ENCODE results near the gene SIK3. TPM values are rescaled to one million over a fixed set of nuclear protein-coding genes. Genes with fewer than 3 reads are reported as not detected.

Gene SIK3
- total and polyA plus RNA-seq, 2 donors (not counting 3 experiments of a cell fraction or from before 2014, with no cell fraction given), result 10.3 to 21.3 TPM

- H3K79me2 ChIP-seq (ENCODE audit: control insufficient read depth, insufficient read depth, low read length), result peaks cover 7% of the 10 kb centered on the region
- intact Hi-C loops (cut with micrococcal nuclease) (no loop called here), dilution Hi-C loops (cut with MboI; ENCODE audit: extremely low pct_ligation_motif_present, low sequenced_read_pairs) (no loop called here)
- no peak for FAIRE-seq
- ChIA-PET POLR2A (no interaction called here), CTCF (interaction anchor here (1.2 kb wide), 1 partner anchor 8 kb away, joined by 3 read pairs; no protein-coding TSS in a partner anchor)
- no peak overlapping the region for H3K27ac ChIP-seq (ENCODE audit: insufficient read depth, low read depth, low read length)
- no peak for DNase-seq (ENCODE audit: low read depth, low spot score)
- no peak overlapping the region for H3K4me3 ChIP-seq (replicated peaks in 1 of 3; ENCODE audit: insufficient read depth in 1 of 3, low read depth in 1 of 3, low read length in 3 of 3)
- H3K9me1 ChIP-seq (replicated peaks; ENCODE audit: control insufficient read depth, extremely low read depth, insufficient read depth, low read length), result no peaks in the 10 kb centered on the region
- H3K27me3 ChIP-seq (ENCODE audit: control insufficient read depth in 2 of 2, insufficient read depth in 2 of 2, low read length in 2 of 2), result no peaks in the 10 kb centered on the region
- H4K20me1 ChIP-seq (replicated peaks; ENCODE audit: control insufficient read depth, extremely low read depth, insufficient read depth, low read length), result peaks cover 15% of the 10 kb centered on the region
- no peak overlapping the region for H3K4me2 ChIP-seq (ENCODE audit: insufficient read depth, low read length)
- H3K9ac ChIP-seq (replicated peaks; ENCODE audit: extremely low read depth, insufficient read depth, low read length), result no peak overlapping the region
- BruUV-seq (replicated peaks), result no TSS peak
- H3K9me3 ChIP-seq (replicated peaks; ENCODE audit: control insufficient read depth, insufficient read depth, low read length), result no peaks in the 10 kb centered on the region
- no peak overlapping the region for H2AFZ ChIP-seq (ENCODE audit: low read depth, low read length)
- H3K4me1 ChIP-seq (ENCODE audit: control insufficient read depth, extremely low read depth, insufficient read depth, low read length), result no peaks in the 10 kb centered on the region
- no peaks in the 10 kb centered on the region for H3K36me3 ChIP-seq (ENCODE audit: control insufficient read depth in 2 of 2, extremely low read depth in 1 of 2, insufficient read depth in 2 of 2, low read length in 2 of 2)
- TF ChIP-seq POLR2AphosphoS5 (IDR thresholded peaks at IDR 0.05; ENCODE audit: insufficient read depth, low read depth, low read length), result no peak
- no peak for TF ChIP-seq FOS (IDR thresholded peaks at IDR 0.05; ENCODE audit: borderline replicate concordance, insufficient read depth, low read length)
- TF ChIP-seq EZH2 (IDR thresholded peaks at IDR 0.05; ENCODE audit: borderline replicate concordance, low read depth, low read length, severe bottlenecking), result no peak
- no peak for TF ChIP-seq JUN (IDR thresholded peaks at IDR 0.05; ENCODE audit: borderline replicate concordance, insufficient read depth, insufficient read length, low read depth)
- TF ChIP-seq, protein P1, sequence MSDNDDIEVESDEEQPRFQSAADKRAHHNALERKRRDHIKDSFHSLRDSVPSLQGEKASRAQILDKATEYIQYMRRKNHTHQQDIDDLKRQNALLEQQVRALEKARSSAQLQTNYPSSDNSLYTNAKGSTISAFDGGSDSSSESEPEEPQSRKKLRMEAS (IDR thresholded peaks at IDR 0.05; ENCODE audit: insufficient read depth, insufficient read length), result no peak
- no peak for TF ChIP-seq MYC (IDR thresholded peaks at IDR 0.05; ENCODE audit: low read depth, low read length)
- TF ChIP-seq, protein P2, sequence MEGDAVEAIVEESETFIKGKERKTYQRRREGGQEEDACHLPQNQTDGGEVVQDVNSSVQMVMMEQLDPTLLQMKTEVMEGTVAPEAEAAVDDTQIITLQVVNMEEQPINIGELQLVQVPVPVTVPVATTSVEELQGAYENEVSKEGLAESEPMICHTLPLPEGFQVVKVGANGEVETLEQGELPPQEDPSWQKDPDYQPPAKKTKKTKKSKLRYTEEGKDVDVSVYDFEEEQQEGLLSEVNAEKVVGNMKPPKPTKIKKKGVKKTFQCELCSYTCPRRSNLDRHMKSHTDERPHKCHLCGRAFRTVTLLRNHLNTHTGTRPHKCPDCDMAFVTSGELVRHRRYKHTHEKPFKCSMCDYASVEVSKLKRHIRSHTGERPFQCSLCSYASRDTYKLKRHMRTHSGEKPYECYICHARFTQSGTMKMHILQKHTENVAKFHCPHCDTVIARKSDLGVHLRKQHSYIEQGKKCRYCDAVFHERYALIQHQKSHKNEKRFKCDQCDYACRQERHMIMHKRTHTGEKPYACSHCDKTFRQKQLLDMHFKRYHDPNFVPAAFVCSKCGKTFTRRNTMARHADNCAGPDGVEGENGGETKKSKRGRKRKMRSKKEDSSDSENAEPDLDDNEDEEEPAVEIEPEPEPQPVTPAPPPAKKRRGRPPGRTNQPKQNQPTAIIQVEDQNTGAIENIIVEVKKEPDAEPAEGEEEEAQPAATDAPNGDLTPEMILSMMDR (IDR thresholded peaks at IDR 0.05; ENCODE audit: extremely low read depth in 1 of 2, insufficient read depth in 1 of 2, low read depth in 1 of 2, low read length in 2 of 2), result no peak
These were observed 17.9 kb downstream of the SIK3 start for GRCh38 chr11:117080370-117080769.

All from endothelial cell of umbilical vein (primary cell).